HG02943 (cell line): Measurements from ENCODE around the gene CCDC17.

ENCODE experiments used
- ATAC-seq: cut with Tn5 transposase; IDR thresholded peaks from one replicate; pipeline ENCODE4 v1.9.1; 2021; ENCODE audit warnings: mild to moderate bottlenecking, low read depth, moderate library complexity; ENCODE audit not compliant: unreplicated experiment

CCDC17 gene

DNA sequence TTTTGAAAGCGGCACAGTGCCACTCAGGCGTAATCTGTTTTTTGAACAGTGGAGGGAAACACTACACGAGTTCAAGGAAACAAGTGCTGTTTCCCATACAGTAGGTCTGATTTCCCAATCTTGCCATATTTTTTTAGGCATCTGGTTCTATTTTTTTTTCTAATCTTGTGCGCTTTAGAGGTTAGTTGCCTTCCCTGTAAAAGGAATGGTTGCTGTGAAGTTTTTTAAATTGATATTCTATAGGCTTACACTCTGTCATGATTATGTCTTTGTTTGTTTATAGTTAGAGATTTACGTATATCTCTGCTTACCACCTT is 38.8 kb downstream of the CCDC17 start:
- no peak for ATAC-seq

GRCh38 chr1:45584351-45585109 is 39.3 kb downstream of the CCDC17 start:
- peak; percentile 4 for ATAC-seq

DNA sequence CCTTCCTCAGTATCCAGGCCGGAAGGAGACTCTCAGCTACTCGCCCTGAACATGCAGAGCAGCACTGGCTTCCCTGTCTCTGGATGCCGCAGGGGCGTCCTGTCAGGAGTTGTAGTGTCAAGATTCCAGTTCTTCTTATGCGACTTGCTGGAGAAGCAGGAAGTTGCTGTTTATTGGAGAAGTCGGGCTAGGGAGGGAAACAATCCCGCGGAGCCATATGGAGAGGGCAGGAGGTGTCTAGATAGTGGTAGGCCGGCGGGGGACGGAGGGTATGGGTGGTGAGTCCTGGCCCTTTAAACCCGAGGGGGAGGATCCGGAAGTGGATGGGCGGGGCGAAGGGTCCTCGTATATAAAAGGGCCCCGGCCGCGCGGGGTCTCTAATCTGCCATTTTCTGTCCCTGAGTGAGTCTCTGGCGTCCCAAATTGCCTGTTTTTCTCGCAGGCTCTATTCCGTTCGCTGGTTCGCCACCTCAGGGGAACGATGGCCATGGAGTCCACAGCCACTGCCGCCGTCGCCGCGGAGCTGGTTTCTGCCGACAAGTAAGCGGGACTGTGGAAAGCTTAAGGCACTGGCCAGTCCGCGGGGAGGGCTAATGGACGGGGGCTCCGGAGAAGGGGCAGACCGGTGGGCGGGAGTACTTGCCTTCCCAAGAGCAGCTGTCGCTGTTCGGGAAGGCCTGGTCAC is 40.0 kb downstream of the CCDC17 start, which contains the start of gene NASP:
Gene NASP (plus strand): TSS at position 376 of the 685 bp plus-strand sequence. CDS start 106 bp downstream, at position 482.
- ATAC-seq: peak; percentile 67

DNA sequence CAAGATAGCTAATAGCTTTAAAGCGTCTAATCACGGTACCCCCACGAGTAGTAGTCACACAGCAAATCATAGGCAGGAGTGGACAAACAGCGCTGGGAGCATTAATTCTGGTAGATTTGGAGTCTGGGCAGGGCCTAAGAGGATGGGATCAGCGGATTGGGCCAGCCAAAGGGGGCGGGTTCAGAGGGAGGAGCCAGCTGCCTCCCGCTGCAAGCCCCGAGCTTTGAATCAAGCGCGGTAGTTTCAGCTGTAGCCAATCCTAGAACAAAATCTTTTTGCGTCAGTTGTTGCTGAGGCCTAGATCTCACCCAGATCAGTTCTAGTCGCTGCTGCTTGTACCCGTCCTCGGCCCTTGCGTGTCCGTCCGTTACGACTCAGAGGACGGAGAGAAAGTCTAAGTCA is 40.6 kb downstream of the CCDC17 start:
- peak; percentile 67 for ATAC-seq

DNA sequence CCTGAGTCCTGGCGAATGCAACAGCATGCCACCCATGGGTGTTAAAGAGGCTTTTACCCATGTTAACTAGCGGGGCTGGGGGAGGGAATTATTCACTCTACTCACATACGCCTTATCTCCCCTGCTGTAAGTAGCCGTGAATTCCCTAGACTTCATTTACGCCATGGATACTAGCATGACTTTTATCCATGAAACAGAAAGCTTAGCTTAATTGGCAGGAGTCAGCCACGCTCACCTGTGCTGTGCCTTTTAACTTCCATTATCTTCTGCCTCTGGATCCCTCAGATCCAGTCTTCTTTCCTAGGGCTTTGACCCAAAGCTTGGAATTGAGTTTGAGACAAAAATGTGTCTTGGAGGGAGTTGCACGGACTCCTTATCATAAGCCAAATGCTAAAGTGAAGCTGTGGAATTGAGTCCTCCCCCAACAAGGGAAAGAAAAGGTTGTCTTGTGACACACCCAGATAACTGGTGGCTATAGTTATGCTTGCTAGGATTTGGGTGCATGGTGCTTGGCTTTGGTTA is 49.7 kb downstream of the CCDC17 start:
- ATAC-seq: no peak

- ATAC-seq: no peak
Measured at GRCh38 chr1:45573231-45573804, 50.5 kb downstream of the CCDC17 start.

DNA sequence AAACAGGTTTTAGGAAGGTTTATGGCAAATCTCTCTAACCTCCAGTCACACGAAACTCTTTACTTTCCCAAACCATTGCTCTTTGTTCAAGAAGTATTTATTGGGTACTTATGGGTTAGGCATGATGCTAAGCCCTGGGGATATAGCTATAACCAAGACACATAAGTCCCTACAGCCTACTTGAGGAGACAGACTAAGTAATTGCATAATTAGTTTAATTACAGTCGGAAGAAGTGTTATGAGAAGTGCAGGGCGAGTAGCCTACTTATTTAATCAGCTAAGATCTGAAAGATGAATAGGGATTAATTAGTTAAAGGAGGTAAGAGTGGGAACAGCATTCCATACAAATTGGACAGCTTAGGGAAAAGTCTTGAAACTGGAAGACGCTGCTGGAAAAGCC is 53.2 kb downstream of the CCDC17 start:
- no peak for ATAC-seq
